Esophagus muscularis mucosa (tissue), 4 donors: Measurements from ENCODE around the gene MR1. TPM values are rescaled to one million over a fixed set of nuclear protein-coding genes. Genes with fewer than 3 reads are reported as not detected.
A peak's percentile ranks its signal among the peaks of the same experiment; 100 is the strongest.

Source experiments
- DNase-seq: peaks from one replicate; pipeline ENCODE4 v3.0.0-alpha.2; 2017; ENCODE audit errors: extremely low spot score
- H3K27ac ChIP-seq, 4 donors: fragments of 200-600 bp; sonication (generic); replicated peaks in 1 of 4; 1 replicate in 3 of 4; 2 replicates in 1 of 4; pipeline ENCODE4 v1.5.1; 2016 to 2019; ENCODE audit warnings: mild to moderate bottlenecking in 1 of 4
- H3K27me3 ChIP-seq, 4 donors: fragments of 200-600 bp; sonication (generic); one replicate each; pipeline versions ENCODE4 v1.5.1 to v1.6.0; 2016 to 2019
- H3K36me3 ChIP-seq, 4 donors: fragments of 200-600 bp; sonication (generic); one replicate each; pipeline ENCODE4 v1.5.1; 2016 to 2019
- H3K4me1 ChIP-seq, 4 donors: fragments of 200-600 bp; sonication (generic); one replicate each; pipeline ENCODE4 v1.5.1; 2016 to 2019
- H3K4me3 ChIP-seq, 4 donors: fragments of 200-600 bp; sonication (generic); 1 replicate in 2 of 4; 2 replicates in 2 of 4; pipeline ENCODE4 v1.5.1; 2016 to 2019; ENCODE audit warnings: mild to moderate bottlenecking in 4 of 4, moderate library complexity in 1 of 4
- H3K9me3 ChIP-seq, 4 donors: fragments of 200-600 bp; sonication (generic); 1 replicate in 3 of 4; 2 replicates in 1 of 4; pipeline ENCODE4 v1.5.1; 2016 to 2019
- CTCF ChIP-seq, 3 experiments: fragments of 200-600 bp in 2 of 3; fragments of 450-650 bp in 1 of 3; sonication (generic) in 2 of 3; IDR thresholded peaks; one replicate each; pipeline ENCODE4 v1.5.1; 2017 to 2019; ENCODE audit warnings: antibody characterized with exemption in 3 of 3, mild to moderate bottlenecking in 2 of 3, moderate library complexity in 1 of 3
- EP300 ChIP-seq: sonication (generic); formaldehyde crosslinking; IDR thresholded peaks from one replicate; pipeline ENCODE4 v1.6.1; 2017; ENCODE audit warnings: antibody characterized with exemption
- POLR2A ChIP-seq: fragments of 450-650 bp; IDR thresholded peaks from one replicate; pipeline ENCODE4 v1.6.1; 2017; ENCODE audit warnings: antibody characterized with exemption, moderate library complexity, mild to moderate bottlenecking, low read depth
- POLR2AphosphoS5 ChIP-seq, 2 donors: sonication (generic); formaldehyde crosslinking; IDR thresholded peaks; one replicate each; pipeline ENCODE4 v1.6.1; 2017; ENCODE audit warnings: antibody characterized with exemption in 2 of 2
- WGBS: methylation state at CpG from one replicate; pipeline ENCODE4 v1.1.5; 2018; 5-methylcytosine and 5-hydroxymethylcytosine counted together
- intact Hi-C: fragments of 100-400 bp; cut with DNase I; formaldehyde crosslinking; loops from one replicate; pipeline ENCODE4 v1.15.1; 2023
- total RNA-seq, 4 donors: library from RNA; depleted of rRNA; stranded (reverse); fragments of >200 nt; gene quantifications; one replicate each; pipeline versions ENCODE4 v1.1.0 to v1.2.1, GENCODE V29; 2016

The MR1 gene
- total RNA-seq, 4 donors from 2014 or later = 10.8 to 23.5 (median 15.4) TPM

- H3K4me3 ChIP-seq = peak overlapping the region; percentile 66 to 91 (median 86)
- WGBS = 61% methylated on average over 3 of the region's 3 CpGs
- H3K36me3 ChIP-seq = no peaks in the 10 kb centered on the region
- no peak for DNase-seq
- H3K27ac ChIP-seq = peak overlapping the region; percentile 81 to 94 (median 89)
- H3K4me1 ChIP-seq = peaks cover 31 to 64% (median 52%) of the 10 kb centered on the region in 4 donors
- TF ChIP-seq CTCF (IDR thresholded peaks at IDR 0.05) (no peak), EP300 (no peak), POLR2A (no peak), POLR2AphosphoS5 (IDR thresholded peaks at IDR 0.05) (no peak)
- H3K27me3 ChIP-seq = no peaks in the 10 kb centered on the region
- H3K9me3 ChIP-seq = no peaks in the 10 kb centered on the region
- intact Hi-C loops = no loop called here
Measured at GRCh38 chr1:181106022-181106312, 72.2 kb downstream of the MR1 start.

- Histone ChIP-seq H3K36me3 (no peaks in the 10 kb centered on the region), H3K4me1 (peaks cover 31 to 60% (median 50%) of the 10 kb centered on the region in 4 donors), H3K4me3 (no peak overlapping the region), H3K27ac (peak overlapping the region in 3 of 4 donors; percentile 81 to 89 (median 89)), H3K9me3 (no peaks in the 10 kb centered on the region), H3K27me3 (no peaks in the 10 kb centered on the region)
- no peak for TF ChIP-seq EP300
- no peak for TF ChIP-seq POLR2AphosphoS5 (IDR thresholded peaks at IDR 0.05)
- no peak for TF ChIP-seq CTCF (IDR thresholded peaks at IDR 0.05)
- no peak for TF ChIP-seq POLR2A
- DNase-seq = no peak
- intact Hi-C loops = no loop called here
- WGBS = 69% methylated on average over 6 of the region's 6 CpGs
Measured at GRCh38 chr1:181106479-181106878, 72.7 kb downstream of the MR1 start.

- no peaks in the 10 kb centered on the region for H3K9me3 ChIP-seq
- no peak overlapping the region for H3K27ac ChIP-seq
- no peak for DNase-seq
- H3K36me3 ChIP-seq = no peaks in the 10 kb centered on the region
- WGBS = 55% methylated on average over 2 of the region's 2 CpGs
- TF ChIP-seq POLR2A = no peak
- TF ChIP-seq POLR2AphosphoS5 (IDR thresholded peaks at IDR 0.05) = no peak
- no peak for TF ChIP-seq EP300
- TF ChIP-seq CTCF (IDR thresholded peaks at IDR 0.05) = no peak
- H3K4me3 ChIP-seq = no peak overlapping the region
- H3K27me3 ChIP-seq = no peaks in the 10 kb centered on the region
- intact Hi-C loops = no loop called here
- peaks cover 38 to 59% (median 51%) of the 10 kb centered on the region in 4 donors for H3K4me1 ChIP-seq
Measured at GRCh38 chr1:181107711-181108110, 73.9 kb downstream of the MR1 start.

- no peak for TF ChIP-seq EP300
- WGBS = 80% methylated on average over 7 of the region's 7 CpGs
- intact Hi-C loops = no loop called here
- H3K4me3 ChIP-seq = no peak overlapping the region
- peaks cover 42 to 60% (median 52%) of the 10 kb centered on the region in 4 donors for H3K4me1 ChIP-seq
- no peaks in the 10 kb centered on the region for H3K9me3 ChIP-seq
- no peak overlapping the region for H3K27ac ChIP-seq
- no peaks in the 10 kb centered on the region for H3K36me3 ChIP-seq
- no peaks in the 10 kb centered on the region for H3K27me3 ChIP-seq
- no peak for DNase-seq
Measured at GRCh38 chr1:181108304-181108867, 74.6 kb downstream of the MR1 start.

- WGBS = 92% methylated on average over 2 of the region's 2 CpGs
- DNase-seq = no peak
- intact Hi-C loops = no loop called here
- Histone ChIP-seq H3K4me1 (peaks cover 33 to 54% (median 45%) of the 10 kb centered on the region in 4 donors), H3K27ac (no peak overlapping the region), H3K36me3 (no peaks in the 10 kb centered on the region), H3K4me3 (no peak overlapping the region), H3K27me3 (no peaks in the 10 kb centered on the region), H3K9me3 (no peaks in the 10 kb centered on the region)
- no peak for TF ChIP-seq EP300
- TF ChIP-seq CTCF (IDR thresholded peaks at IDR 0.05) = no peak
- TF ChIP-seq POLR2AphosphoS5 (IDR thresholded peaks at IDR 0.05) = no peak
- no peak for TF ChIP-seq POLR2A
Measured at GRCh38 chr1:181110013-181110412, 76.2 kb downstream of the MR1 start.

Other genes with a start within 250 kb of the MR1 start
- gene KIAA1614, start 121.1 kb upstream of the MR1 start, total RNA-seq = 10 to 100 TPM; 15.4 to 30.0 (median 17.4) TPM
- gene STX6, start 11.1 kb upstream of the MR1 start, total RNA-seq = 10 to 100 TPM; 19.4 to 38.0 (median 23.2) TPM
- gene IER5, start 54.7 kb downstream of the MR1 start, total RNA-seq = 10 to 100 TPM; 14.5 to 22.0 (median 16.7) TPM